D721Med (cell line): ENCODE results near the gene CTSZ.
"Not testable (repeated sequence)": the region's sequence is repeated elsewhere in the genome, so short reads cannot be mapped to it uniquely, and the experiment has no call there.

Experiments used
- DNase-seq: peaks from one replicate; pipeline ENCODE4 v3.0.0; 2011; ENCODE audit warnings: low spot score; ENCODE audit not compliant: insufficient read length
- FAIRE-seq: peaks from 2 replicates; lab custom pipeline; 2011; peaks lifted over from hg19 to GRCh38; lab: Jason Lieb, UNC
- CTCF ChIP-seq: IDR thresholded peaks from 2 replicates; pipeline ENCODE4 v1.5.1; 2012; ENCODE audit warnings: mild to moderate bottlenecking, control low read depth; ENCODE audit not compliant: insufficient read depth; ENCODE audit errors: missing control alignments

Gene CTSZ

GRCh38 chr20:58953050-58953449 is 54.0 kb downstream of the CTSZ start:
- no peak for FAIRE-seq
- no peak for DNase-seq
- TF ChIP-seq CTCF: no peak

DNA sequence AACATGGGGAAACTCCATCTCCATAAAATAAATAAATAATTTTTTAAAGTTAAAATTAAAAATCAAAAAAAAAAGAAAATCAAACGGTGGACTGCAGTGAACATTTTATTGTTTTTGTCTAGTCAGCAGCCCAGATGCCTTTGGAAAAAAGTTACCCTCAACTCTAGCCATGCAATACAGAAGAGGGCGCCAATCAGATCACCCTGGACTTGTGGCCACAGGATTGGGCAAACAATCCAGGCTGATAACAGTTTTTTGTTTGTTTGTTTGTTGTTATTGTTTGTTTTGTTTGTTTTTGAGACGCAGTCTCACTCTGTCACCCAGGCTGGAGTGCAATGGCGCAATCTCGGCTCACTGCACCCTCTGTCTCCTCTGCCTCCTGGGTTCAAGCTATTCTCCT is 56.5 kb downstream of the CTSZ start:
- DNase-seq (no peak), FAIRE-seq (no peak)

GRCh38 chr20:58947797-58948388 is 59.2 kb downstream of the CTSZ start:
- FAIRE-seq, DNase-seq: not testable (repeated sequence)

More for the DNA sequence above, 56.5 kb downstream of the CTSZ start:
- peak; percentile 6 for TF ChIP-seq CTCF

DNA sequence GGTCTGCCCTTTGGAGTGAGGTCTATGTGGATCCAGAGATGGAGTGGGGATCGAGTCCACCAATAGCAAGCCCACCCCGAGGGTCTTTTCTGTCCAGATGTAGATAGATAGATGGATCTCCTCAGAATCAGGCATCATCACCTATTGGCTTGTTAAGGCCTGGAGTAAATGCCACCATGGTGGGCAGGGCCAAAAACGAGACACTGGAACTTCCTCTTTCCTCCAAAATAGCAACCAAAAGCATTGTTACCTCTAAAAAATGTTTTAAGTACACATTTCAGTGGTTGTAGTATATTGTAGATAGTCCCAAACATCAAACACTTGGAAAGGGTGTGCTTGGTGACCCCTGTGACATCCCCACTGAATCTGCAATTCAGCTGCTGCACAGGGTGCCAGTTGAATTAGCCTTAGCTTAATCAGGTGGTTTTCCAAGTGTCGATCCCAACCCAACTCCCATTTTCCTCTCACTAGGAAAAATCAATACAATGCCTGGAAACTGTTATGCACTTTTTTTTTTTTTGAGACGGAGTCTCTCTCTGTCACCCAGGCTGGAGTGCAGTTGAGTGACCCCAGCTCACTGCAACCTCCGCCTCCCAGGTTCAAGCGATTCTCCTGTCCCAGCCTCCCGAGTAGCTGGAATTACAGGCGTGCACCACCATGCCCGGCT is 61.0 kb downstream of the CTSZ start:
- no peak for TF ChIP-seq CTCF
- FAIRE-seq (no peak), DNase-seq (no peak)
